ENCODE results near the gene PAPOLG.
"Not testable (repeated sequence)": the region's sequence is repeated elsewhere in the genome, so short reads cannot be mapped to it uniquely, and the experiment has no call there.

The PAPOLG gene

GRCh38 chr2:60825666-60826065, 69.6 kb downstream of the PAPOLG start:
- no peak for DNase-seq

DNA sequence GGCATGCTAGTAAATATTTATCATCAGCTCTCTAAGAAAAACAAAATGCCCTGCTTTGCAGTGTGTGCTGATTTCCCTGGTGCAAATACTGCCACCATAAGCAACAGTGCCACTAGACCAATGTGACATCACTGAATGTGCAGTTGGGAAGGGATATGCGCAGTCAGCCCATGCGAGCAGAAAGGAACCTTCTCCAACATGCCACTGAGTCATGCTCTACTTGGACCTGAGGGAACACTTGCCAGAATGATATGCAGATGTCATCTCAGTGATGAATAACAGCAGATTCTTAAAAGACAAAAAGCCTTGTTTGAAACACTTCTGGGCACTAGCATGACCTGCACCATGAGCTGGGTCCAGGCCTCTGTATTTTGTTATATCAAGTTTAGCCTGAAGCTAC, 70.0 kb downstream of the PAPOLG start:
- no peak for DNase-seq

DNA sequence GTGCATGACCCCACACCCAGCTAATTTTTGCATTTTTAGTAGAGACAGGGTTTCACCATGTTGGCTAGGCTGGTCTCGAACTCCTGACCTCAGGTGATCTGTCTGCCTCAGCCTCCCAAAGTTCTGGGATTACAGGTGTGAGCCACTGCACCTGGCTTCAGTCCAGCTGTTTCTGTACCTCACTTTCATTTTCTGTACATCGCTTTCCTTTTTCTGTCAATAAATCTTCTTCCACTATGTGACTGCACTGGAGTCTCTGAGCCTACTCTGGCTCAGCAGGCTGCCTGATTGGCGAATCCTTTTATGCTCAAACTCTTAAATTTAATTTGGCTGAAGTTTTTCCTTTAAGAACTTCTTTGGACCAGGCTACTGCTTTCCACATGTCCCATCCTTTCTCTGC, 70.8 kb downstream of the PAPOLG start:
- DNase-seq = not testable (repeated sequence)

- no peak for DNase-seq
These were observed 71.3 kb downstream of the PAPOLG start for GRCh38 chr2:60827369-60827768.

DNA sequence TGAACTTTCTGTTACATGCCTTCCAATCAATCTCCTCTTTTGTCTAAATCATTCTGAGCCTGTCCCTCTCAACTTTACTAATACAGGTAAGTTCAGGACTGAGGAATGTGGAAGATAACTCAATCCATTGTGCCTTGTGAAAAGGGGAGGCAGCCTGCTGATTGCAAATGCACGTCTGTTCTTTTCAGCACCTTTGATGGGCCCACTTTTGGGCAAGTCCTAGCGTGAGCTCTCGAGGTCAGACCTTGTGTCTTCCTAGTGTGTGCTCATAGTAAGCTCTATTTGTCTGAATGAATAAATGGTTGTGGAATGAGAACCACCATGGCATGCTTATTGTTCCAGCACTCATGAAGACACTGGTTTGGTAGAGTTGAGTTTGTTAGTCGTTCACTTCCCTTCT, 74.9 kb downstream of the PAPOLG start:
- no peak for DNase-seq

DNA sequence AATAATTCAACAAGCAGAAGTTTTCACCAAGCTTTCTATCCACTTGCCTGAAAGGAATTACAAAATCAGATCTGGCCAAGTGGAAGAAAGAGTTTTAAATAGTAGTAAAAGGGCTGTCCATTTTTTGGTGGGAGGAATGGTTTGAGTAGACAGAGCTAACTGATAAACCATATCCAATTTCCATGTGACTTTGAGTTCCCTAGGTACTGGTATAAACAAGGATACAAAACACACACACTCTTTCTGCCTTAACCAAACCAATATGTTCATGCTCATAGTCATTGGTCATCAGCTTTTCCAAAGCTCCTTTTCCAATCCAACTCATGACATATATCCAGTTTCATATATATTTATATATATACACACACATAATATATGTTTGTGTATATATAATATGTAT, 75.9 kb downstream of the PAPOLG start:
- no peak for DNase-seq

GRCh38 chr2:60832621-60833020, 76.6 kb downstream of the PAPOLG start:
- no peak for DNase-seq

DNA sequence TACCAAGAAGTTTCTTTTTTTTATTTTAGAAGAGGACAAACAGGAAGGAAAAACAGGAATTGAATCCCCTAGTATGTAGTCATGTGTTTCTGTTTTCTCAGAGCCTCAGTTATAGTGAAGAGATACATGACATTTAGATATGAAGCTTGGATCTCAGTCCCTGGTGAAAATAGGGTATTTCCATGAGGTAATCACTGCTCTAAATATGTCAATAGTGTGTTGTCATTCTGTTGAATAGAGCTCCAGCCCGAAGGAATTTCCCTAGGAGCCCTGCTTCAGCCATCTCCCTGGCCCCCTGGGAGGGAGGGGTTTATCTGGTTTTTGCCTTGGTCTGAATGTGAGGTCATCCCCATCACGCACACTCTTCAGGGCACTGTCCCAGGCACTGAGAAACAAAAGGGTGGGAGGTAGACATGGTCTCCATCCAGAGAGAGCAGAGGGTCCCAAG, 78.2 kb downstream of the PAPOLG start:
- DNase-seq = no peak

DNA sequence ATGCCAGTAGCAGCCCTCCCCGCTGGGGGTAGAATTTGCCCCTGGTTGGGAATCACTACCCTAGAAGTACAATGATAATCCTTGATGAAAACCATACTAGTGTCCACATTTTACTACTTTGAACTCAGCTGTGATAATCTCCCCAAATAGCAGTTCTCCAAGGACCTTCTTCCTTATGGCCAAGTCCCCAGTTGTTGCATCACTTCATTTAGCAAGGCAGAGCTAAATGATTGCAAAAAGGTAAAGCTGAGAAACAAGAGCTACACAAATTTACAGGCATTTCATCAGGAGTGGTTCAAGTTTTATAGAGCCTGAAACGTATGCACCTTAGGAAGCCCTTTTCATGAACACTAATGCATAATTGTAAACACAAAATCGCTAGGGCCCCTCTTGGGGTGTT, 80.4 kb downstream of the PAPOLG start:
- DNase-seq = no peak

GRCh38 chr2:60837123-60837522, 81.1 kb downstream of the PAPOLG start:
- no peak for DNase-seq

DNA sequence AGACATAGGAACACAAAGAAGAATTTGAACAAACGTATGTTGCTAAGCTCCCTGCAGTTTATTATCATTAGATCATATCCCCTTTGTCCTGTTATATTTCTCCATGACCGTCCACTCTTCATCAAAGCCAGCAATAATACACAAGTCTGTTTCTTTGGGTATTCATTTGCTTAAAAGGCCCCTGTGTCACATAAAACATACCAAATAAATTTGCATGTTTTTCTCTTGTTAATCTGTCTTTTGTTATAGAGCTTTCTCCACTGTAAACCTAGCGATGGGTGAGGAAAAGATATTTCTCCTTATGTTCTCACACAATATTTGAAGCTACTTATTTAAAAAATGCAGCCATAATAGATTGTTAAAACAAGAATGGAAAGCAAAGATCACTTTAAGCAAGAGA, 82.4 kb downstream of the PAPOLG start:
- DNase-seq = no peak

GRCh38 chr2:60839126-60839813, 83.2 kb downstream of the PAPOLG start:
- no peak for DNase-seq

DNA sequence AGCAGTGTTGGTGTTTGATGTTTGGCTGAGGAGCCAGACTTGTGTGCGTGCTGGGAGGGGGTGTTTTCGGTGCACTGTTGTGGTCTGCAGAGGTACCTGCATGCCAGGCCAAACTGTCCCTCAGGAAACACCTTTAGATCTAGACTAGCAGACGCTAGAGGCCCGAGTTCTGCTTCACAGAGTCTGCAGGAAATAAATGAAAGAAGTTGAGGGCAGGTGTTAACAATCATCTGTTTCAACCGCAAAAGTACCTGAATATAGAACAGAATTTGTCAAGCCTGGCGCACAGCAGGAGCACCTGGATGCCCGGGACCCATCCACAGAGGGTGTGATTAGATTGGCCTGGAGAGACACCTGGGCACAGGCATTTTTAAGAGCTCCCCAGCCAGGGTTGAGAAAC, 84.8 kb downstream of the PAPOLG start:
- no peak for DNase-seq

GRCh38 chr2:60843006-60843405, 86.9 kb downstream of the PAPOLG start:
- DNase-seq = no peak

GRCh38 chr2:60844105-60844504, 88.0 kb downstream of the PAPOLG start:
- DNase-seq = no peak

DNA sequence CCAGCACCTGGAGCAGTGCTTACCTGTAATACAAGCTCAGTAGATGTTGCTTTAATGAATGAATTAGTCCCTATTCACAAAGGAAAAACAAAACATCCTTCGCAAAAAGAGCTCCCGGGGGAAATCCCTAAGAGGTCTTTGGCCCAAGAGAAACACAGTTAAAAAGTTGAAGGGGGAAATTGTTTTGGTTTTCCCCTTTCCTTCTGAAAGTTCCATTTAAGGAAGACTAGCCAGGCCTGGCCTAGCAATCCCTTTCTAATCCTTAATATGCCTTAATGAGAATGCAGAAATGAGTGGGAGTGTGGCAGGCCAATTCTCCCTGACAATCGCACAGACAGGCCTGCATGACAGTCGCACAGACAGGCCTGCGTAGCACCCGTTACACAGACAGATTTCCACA, 91.8 kb downstream of the PAPOLG start:
- no peak for DNase-seq

Measured in NCI-H69 (cell line).